Renal cortical epithelial cell (primary cell): ENCODE results near the gene MACROD2. TPM values are rescaled to one million over a fixed set of nuclear protein-coding genes. Genes with fewer than 3 reads are reported as not detected.

Experiments
- DNase-seq: peaks from one replicate; pipeline ENCODE4 v3.0.0-alpha.2; 2011; ENCODE audit warnings: low read depth
- total RNA-seq: library from RNA; depleted of rRNA; stranded (reverse); fragments of >200 nt; gene quantifications from 2 replicates; pipeline ENCODE4 v1.2.3, GENCODE V29; 2014

Gene MACROD2
- total RNA-seq, 1 donor from 2014 or later, result 5.4 TPM

- DNase-seq, result peak; percentile 87
Measured at GRCh38 chr20:14406495-14406894, 411.2 kb downstream of the MACROD2 start.

- peak; percentile 2 for DNase-seq
Measured at GRCh38 chr20:14407336-14407735, 412.0 kb downstream of the MACROD2 start.

- no peak for DNase-seq
Measured at GRCh38 chr20:14410869-14411555, 415.7 kb downstream of the MACROD2 start.

- no peak for DNase-seq
Measured at GRCh38 chr20:14412065-14412681, 416.9 kb downstream of the MACROD2 start.

DNA sequence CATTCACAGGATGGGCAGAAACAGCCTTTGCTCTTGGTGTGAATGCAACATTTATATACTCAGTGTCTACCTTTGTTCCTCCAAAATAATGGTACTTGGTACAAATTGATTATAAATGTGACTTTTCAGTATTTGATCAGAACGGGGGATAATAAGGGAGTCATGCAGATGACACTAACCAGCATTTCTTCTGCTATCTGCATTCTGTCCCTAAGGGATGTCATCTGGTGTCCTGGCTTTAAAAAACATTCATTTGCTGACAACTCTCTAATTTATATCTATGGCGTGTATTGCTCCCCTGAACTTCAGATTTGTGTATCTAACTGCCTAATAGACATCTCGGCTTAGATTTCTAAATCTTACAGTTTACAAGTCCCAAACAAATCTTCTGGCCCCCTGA is 418.5 kb downstream of the MACROD2 start:
- no peak for DNase-seq

DNA sequence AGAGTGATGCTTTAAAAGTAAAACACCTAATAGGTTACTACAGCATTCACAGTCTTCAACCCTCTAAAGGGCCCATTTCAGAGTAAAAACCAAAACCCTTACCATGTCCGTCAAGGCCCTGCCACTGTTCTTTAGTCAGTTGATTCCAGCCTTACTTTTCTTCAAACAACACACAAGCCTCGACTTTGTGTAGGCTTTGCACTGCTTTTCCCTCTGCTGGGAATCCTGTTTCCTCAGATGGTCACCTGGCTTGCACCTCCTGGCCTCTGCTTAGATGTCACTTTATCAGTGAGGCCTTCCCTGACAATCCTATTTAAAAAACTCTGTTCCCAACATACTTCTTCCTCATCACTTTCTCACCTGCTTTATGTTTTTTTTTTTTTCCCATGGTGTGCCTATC is 419.2 kb downstream of the MACROD2 start:
- DNase-seq, result no peak

DNA sequence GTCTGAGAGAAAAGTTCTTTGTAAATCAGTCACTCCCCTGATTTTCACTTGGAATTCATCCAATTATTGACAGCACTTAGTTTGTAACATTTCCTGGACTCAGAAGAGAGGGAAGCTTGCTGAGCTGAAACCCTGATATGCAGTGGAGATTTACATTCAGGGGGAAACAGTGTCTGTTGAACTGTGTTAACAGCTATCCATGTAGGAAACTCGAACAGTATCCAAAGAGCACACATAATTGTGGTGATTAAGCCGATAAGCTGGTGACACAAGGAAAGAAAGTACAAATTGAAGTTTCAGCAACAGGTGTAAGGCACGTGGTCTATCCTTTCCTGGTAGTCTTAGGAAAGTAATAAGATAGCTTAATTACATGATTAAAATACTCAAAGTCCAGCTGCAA is 420.2 kb downstream of the MACROD2 start:
- peak; percentile 43 for DNase-seq

- peak; percentile 22 for DNase-seq
Measured at GRCh38 chr20:14418376-14418775, 423.1 kb downstream of the MACROD2 start.

- DNase-seq, result no peak
Measured at GRCh38 chr20:14422892-14423291, 427.6 kb downstream of the MACROD2 start.

DNA sequence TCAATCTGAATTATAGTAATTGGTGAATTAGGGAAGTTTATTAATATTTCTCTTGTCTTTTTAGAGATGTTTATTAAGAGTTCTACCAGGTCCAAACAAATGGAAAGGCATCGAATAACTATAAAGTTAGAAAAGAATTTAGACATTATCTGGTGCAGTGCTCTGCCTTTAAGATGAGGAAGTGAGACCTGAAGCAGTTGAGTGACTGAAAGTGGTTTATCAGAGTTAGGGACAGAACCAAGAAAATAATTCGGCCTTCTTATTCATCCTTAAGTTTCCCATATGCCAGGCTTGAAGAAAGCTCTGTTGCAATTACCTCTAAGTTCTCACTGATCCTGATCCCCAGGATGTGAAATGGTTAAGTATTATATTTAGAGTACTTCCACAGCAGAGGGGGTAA is 436.3 kb downstream of the MACROD2 start:
- no peak for DNase-seq

DNA sequence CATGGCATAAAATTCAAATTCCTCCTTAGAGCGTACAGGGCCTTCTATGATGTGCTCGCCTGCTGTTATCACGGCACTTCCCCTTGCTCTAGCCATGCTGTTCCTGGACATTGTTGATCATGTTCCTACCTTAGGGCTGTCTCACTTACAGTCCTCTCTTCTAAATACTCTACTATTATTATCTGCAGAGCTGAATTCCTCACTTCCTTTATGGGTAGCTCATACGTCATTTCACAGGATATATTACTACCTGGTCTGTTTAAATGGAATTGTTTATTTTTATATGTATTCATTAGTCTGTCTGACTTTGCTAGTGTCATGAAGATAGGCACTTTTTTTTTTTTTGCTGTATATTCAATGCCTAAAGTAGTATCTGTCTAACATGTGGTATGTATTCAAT is 436.8 kb downstream of the MACROD2 start:
- DNase-seq, result no peak

- no peak for DNase-seq
Measured at GRCh38 chr20:14432597-14432996, 437.3 kb downstream of the MACROD2 start.

DNA sequence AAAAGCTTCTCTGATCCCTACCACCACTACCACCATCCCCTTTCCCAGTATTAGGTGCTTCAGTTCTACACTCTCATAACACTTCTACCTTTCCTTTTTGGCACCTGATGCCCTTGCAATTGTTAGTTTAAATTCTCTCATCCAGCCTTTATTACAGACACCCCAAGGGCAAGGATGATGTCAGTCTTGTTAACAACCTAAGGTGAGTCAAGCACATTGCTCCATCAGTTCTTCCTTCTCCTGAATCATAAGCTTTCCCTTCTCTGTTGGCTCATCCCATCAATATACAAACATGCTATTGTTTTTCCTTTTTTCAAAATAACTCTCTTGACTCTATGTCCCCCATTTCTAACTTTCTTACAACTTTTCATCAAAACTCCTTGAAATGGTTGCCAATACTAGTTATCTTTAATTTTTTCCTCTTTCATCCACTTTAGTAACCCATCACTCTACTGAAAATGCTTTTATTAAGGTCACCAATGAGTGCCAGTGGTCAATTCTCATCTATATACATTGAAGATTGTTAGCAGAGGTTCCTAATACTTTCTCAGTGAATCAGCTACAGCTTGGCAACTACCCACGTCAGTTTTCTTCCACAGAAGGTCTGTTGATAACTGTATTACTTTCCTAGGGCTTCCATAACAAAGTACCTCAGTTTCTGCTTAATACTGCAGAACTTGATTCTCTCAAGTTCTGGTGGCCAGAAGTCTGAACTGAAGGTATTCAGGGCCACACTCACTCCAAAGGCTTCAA is 439.2 kb downstream of the MACROD2 start:
- DNase-seq, result peak; percentile 61

GRCh38 chr20:14441201-14441600 is 445.9 kb downstream of the MACROD2 start:
- DNase-seq, result peak; percentile 35

GRCh38 chr20:14444106-14444505 is 448.8 kb downstream of the MACROD2 start:
- no peak for DNase-seq

DNA sequence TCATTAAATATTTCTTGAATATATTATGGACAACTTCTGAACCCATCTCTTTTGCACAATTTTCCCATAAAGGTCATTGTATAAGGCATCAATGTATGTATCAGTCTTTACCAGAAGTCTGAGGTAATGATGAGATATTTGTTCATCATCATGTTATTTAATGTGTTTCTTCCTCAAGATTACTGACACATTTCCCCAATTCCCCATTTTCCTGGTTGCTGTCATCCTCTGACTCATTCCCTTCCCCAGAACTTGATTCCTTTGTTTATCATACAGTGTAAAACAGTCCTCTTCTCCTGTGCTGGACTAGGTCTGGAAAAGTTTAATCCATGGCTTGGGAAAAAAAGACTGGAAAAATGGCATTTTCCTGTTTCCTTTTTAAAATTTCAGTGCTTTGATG is 450.0 kb downstream of the MACROD2 start:
- DNase-seq, result peak; percentile 74

- DNase-seq, result no peak
Measured at GRCh38 chr20:14445902-14446301, 450.6 kb downstream of the MACROD2 start.

DNA sequence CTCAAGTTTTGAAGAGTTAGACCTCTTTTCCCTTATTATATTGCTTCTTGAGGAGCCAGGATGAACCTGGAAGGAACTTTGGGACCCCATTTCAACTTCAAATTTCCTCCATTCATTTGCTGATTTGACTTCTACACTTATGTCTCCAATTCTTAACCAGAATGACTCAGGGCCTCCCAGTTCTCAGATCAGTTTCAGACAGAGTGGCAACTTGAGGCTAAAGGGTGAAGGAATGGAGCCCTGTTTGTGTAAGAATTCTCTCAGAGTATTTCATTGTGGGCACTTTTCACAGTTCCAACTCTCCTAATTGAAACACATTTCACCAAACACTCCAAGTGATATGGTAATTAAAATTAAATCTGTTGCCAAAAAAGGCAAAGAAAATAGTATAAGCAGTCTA is 451.1 kb downstream of the MACROD2 start:
- DNase-seq, result peak; percentile 61

DNA sequence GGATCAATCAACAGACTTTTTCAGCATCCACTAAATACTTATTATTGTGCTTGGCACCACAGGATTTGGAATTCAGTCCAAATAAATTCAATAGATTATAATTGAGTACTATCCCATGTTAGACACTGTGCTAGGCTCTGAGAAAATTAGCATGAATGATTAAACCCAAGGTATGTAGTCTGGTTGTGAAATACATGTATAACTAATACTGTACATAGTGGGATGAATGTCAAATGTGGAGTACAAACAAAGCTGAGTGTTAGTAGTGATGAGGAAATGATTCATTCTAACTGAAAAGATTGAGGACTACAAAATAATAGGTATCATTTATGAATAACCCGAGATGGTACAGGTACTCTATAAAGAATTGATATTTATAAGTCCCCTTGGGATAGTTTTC is 454.0 kb downstream of the MACROD2 start:
- DNase-seq, result peak; percentile 79

DNA sequence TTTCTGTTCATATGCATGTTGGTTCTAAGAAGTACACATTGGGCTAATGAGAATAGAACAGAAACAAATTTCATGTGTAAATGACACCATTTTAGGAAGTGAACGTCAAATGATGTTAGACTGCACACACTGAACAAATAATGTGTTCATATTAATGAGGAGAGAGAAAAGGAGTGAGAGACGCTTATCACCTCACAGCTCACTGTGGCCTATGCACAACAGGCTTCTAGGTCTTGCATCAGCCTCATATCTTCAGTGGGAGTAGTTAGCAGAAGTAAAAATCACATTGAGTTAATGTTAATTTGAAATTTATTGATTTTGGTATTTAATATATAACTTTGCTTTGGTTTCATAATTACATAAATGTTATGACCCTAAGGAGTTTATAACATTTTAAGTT is 454.9 kb downstream of the MACROD2 start:
- DNase-seq, result no peak

DNA sequence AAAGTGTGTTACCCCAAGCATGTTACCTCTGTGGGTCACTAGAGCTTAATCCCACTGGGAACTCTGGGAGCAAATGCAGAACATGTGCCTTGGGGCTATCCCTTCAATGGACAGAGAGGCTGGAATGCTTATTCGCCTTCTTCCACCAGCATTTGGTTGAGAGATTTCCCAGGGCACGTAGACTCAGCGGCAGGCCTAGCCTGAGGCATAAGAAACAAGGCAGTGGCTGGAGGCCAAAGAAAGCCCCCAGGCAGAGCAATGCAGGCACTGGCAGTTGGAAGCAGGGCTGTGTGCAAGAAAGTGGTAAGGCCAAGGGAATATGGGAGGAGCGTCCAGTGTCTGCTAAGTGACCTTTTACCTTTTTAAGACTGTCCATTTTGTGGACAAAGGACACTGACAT is 456.1 kb downstream of the MACROD2 start:
- no peak for DNase-seq

DNA sequence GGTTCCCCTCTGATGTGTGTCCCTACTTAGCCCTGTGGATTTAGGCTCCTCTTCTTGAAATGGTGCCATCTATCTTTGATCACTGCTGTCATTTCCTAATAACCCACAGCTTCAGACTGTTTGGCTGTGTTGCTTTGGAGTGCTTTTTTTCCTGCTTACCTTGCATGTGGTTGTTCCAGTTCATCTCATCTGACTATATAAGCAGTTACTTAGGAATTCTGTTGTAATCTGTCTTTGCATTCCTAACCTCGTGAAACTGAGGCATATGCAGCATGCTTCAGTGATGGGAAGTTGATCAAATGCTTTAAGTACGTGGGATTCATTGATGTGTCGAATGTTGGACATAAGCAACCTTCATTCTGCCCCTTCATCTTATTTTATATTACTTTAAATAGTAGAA is 457.9 kb downstream of the MACROD2 start:
- peak; percentile 92 for DNase-seq

DNA sequence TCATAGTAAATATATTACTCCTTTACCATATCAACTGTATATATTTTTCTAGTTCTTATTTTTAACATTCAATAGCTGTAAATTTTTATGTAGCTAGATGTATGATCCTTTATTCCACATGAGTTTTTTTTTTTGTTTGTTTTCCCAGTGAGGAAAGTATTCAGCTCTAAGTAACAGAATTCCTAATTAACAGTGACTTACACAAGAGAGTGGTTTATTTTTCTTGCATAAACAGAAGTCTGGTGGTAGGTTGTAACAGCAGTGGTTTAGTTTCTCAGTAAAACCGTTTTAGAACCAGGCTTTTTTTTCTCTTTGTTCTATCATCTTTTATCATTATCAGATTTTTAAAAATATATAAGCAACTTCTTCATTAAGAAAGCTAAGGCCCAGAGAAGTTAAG is 459.0 kb downstream of the MACROD2 start:
- peak; percentile 65 for DNase-seq
